Sciatic nerve (tissue), 2 donors: ENCODE results near the gene FABP7. TPM values are rescaled to one million over a fixed set of nuclear protein-coding genes. Genes with fewer than 3 reads are reported as not detected.

ENCODE experiments used
- ATAC-seq: fragments of 200-7000 bp; cut with Tn5 transposase; one replicate; pipeline ENCODE4 v1.9.1; 2020; ENCODE audit warnings: mild to moderate bottlenecking, moderate library complexity
- DNase-seq: peaks from one replicate; pipeline ENCODE4 v3.0.0-alpha.2; 2020; ENCODE audit warnings: low spot score
- intact Hi-C: fragments of 100-400 bp; cut with DNase I; formaldehyde crosslinking; loops from one replicate; pipeline ENCODE4 v1.14.2; 2022
- total RNA-seq: library from RNA; stranded (reverse); fragmentation: NEBNext Ultra II Directional; extraction: Animal tissue kit (Norgen Biotek cat#: 25700); gene quantifications from one replicate; pipeline ENCODE4 v1.2.1, GENCODE V29; 2021
- donor health status: DM: no; HTN: no; CAD: no.
- donor health status: DM: no; HTN: no; CAD: no.

The FABP7 gene
- total RNA-seq, 1 donor from 2014 or later = not detected

- intact Hi-C loops = no loop called here
- ATAC-seq = no peak
These were observed 25.8 kb upstream of the FABP7 start for GRCh38 chr6:122753688-122754056.

GRCh38 chr6:122754191-122754731 lies 25.3 kb upstream of the FABP7 start:
- DNase-seq (no peak), ATAC-seq (no peak)
- intact Hi-C loops = no loop called here

More at GRCh38 chr6:122753688-122754056, 25.8 kb upstream of the FABP7 start:
- no peak for DNase-seq

GRCh38 chr6:122755901-122756300 lies 23.6 kb upstream of the FABP7 start:
- DNase-seq (no peak), ATAC-seq (no peak)
- intact Hi-C loops = no loop called here

- ATAC-seq = no peak
- DNase-seq = no peak
- intact Hi-C loops = no loop called here
These were observed 20.6 kb upstream of the FABP7 start for GRCh38 chr6:122758927-122759334.

GRCh38 chr6:122760330-122760729 lies 19.2 kb upstream of the FABP7 start:
- intact Hi-C loops = no loop called here
- DNase-seq (no peak), ATAC-seq (no peak)

GRCh38 chr6:122766256-122766655 lies 13.3 kb upstream of the FABP7 start:
- DNase-seq (no peak), ATAC-seq (no peak)
- intact Hi-C loops = no loop called here

GRCh38 chr6:122770835-122771601 lies 8.5 kb upstream of the FABP7 start:
- intact Hi-C loops = no loop called here
- ATAC-seq (no peak), DNase-seq (no peak)

GRCh38 chr6:122772724-122773415 lies 6.6 kb upstream of the FABP7 start:
- intact Hi-C loops = no loop called here
- no peak for ATAC-seq
- DNase-seq = no peak

- intact Hi-C loops = no loop called here
- DNase-seq (no peak), ATAC-seq (no peak)
These were observed 3.5 kb upstream of the FABP7 start for GRCh38 chr6:122775975-122776374.

GRCh38 chr6:122778302-122778701 lies 1.2 kb upstream of the FABP7 start:
- no peak for ATAC-seq
- intact Hi-C loops = no loop called here
- no peak for DNase-seq

- intact Hi-C loops = no loop called here
- DNase-seq = no peak
- no peak for ATAC-seq
These were observed 393 bp upstream of the FABP7 start for GRCh38 chr6:122778985-122779661.

GRCh38 chr6:122780114-122780513 lies 598 bp downstream of the FABP7 start:
- DNase-seq (no peak), ATAC-seq (no peak)
- intact Hi-C loops = loop anchor here (5.0 kb wide), 1 partner anchor 348 kb away; no protein-coding TSS in a partner anchor

GRCh38 chr6:122781716-122782115 lies 2.2 kb downstream of the FABP7 start:
- intact Hi-C loops = loop anchor here (5.0 kb wide), 1 partner anchor 349 kb away; no protein-coding TSS in a partner anchor
- ATAC-seq (no peak), DNase-seq (no peak)

GRCh38 chr6:122783401-122783800 lies 3.9 kb downstream of the FABP7 start:
- intact Hi-C loops = loop anchor here (5.0 kb wide), 1 partner anchor 351 kb away; no protein-coding TSS in a partner anchor
- no peak for ATAC-seq
- no peak for DNase-seq

GRCh38 chr6:122785891-122786290 lies 6.4 kb downstream of the FABP7 start:
- DNase-seq (no peak), ATAC-seq (no peak)
- intact Hi-C loops = no loop called here

- intact Hi-C loops = no loop called here
- DNase-seq = no peak
- ATAC-seq = no peak
These were observed 8.2 kb downstream of the FABP7 start for GRCh38 chr6:122787721-122788120.

- no peak for ATAC-seq
- DNase-seq = no peak
- intact Hi-C loops = no loop called here
These were observed 8.7 kb downstream of the FABP7 start for GRCh38 chr6:122788208-122788607.

GRCh38 chr6:122788663-122789181 lies 9.2 kb downstream of the FABP7 start:
- no peak for DNase-seq
- ATAC-seq = no peak
- intact Hi-C loops = no loop called here
